Heart right ventricle (tissue), 16 donors: ENCODE measurements around the gene GC. TPM values are rescaled to one million over a fixed set of nuclear protein-coding genes. Genes with fewer than 3 reads are reported as not detected.

Source experiments
- ATAC-seq, 8 donors: fragments of 200-7000 bp; cut with Tn5 transposase; one replicate each; pipeline ENCODE4 v1.9.1; 2020; ENCODE audit warnings: mild to moderate bottlenecking in 8 of 8, moderate library complexity in 8 of 8, moderate number of reproducible peaks in 1 of 8
- DNase-seq, 2 donors: peaks; one replicate each; pipeline ENCODE4 v3.0.0-alpha.2; 2020
- H3K27ac ChIP-seq, 10 donors: fragments of 200-600 bp; sonication (generic) in 2 of 10; one replicate each; pipeline versions ENCODE4 v1.5.0 to v1.8.0; 2020 to 2022; ENCODE audit warnings: mild to moderate bottlenecking in 3 of 10
- H3K27me3 ChIP-seq, 7 donors: fragments of 200-600 bp; one replicate each; pipeline ENCODE4 v1.8.0; 2021 to 2022; ENCODE audit warnings: mild to moderate bottlenecking in 2 of 7
- H3K36me3 ChIP-seq, 9 donors: fragments of 200-600 bp; sonication (generic) in 1 of 9; one replicate each; pipeline versions ENCODE4 v1.5.0 to v1.8.0; 2020 to 2022; ENCODE audit warnings: mild to moderate bottlenecking in 2 of 9
- H3K4me1 ChIP-seq, 9 donors: fragments of 200-600 bp; sonication (generic) in 1 of 9; one replicate each; pipeline versions ENCODE4 v1.5.0 to v1.8.0; 2020 to 2022; ENCODE audit warnings: mild to moderate bottlenecking in 4 of 9
- H3K4me3 ChIP-seq, 10 donors: fragments of 200-600 bp; sonication (generic) in 2 of 10; one replicate each; pipeline versions ENCODE4 v1.5.0 to v1.8.0; 2020 to 2022; ENCODE audit warnings: mild to moderate bottlenecking in 7 of 10, moderate library complexity in 2 of 10
- H3K9me3 ChIP-seq, 11 donors: fragments of 200-600 bp in 10 of 11; sonication (generic) in 2 of 11; one replicate each; pipeline versions ENCODE4 v1.5.0 to v1.8.0; 2013 to 2022; ENCODE audit warnings: mild to moderate bottlenecking in 2 of 11, control low read depth in 1 of 11, moderate library complexity in 1 of 11
- WGBS, 2 donors: extraction: QIAGEN DNeasy Blood & Tissue Kit; methylation state at CpG; one replicate each; pipeline ENCODE4 v1.1.7; 2013; ENCODE audit warnings: inconsistent platforms in 1 of 2; 5-methylcytosine and 5-hydroxymethylcytosine counted together
- intact Hi-C, 10 donors: fragments of 100-400 bp; cut with DNase I; formaldehyde crosslinking; loops; one replicate each; pipeline versions ENCODE4 v1.11.1 to v1.14.2; 2022
- polyA plus RNA-seq, 2 donors: library from polyadenylated mRNA; stranded (reverse); fragments of 200-250 nt; gene quantifications; one replicate each; pipeline ENCODE4 v1.2.3, GENCODE V29; 2013
- total RNA-seq, 10 donors: library from RNA; stranded (reverse); fragmentation: NEBNext Ultra II Directional in 3 of 10; extraction: Animal tissue kit (Norgen Biotek cat#: 25700) in 3 of 10; gene quantifications; one replicate each; pipeline versions ENCODE4 v1.2.1 to v1.2.4, GENCODE V29; 2021 to 2023
- TF ChIP-seq, protein P1 (sequence below), 9 donors: fragments of 200-600 bp; sonication (generic) in 2 of 9; IDR thresholded peaks; one replicate each; pipeline versions ENCODE4 v1.5.0 to v1.8.0; 2021 to 2022; ENCODE audit warnings: antibody characterized with exemption in 9 of 9, mild to moderate bottlenecking in 5 of 9, moderate library complexity in 1 of 9
- donor health status: Arrhythmogenic right ventricular cardiomyopathy.
- donor health status: ischemic (EF 13 %, LVEDD 7.1; RV severe dilation, severe dysfunction).
- donor health status: healthy with polysubstance abuse.
- donor health status: DM: no; HTN: yes; CAD: no.
- donor health status: DM: no; HTN: no; CAD: no.
- donor health status: ischemic (EF 25% LVEDD 6.9; RV normal size, moderate dysfunction).
- donor health status: ischemic (EF 25% LVEDD 5.7; RV mildly dilated, moderate dysfunction).
- donor health status: healthy.
- donor health status: DM: yes; HTN: yes; CAD: no.
- donor health status: Ischemic cardiomyopathy.
- donor health status: ischemic (EF 35%, LVEDD 5.7; RV mildly dilated, moderate dysfunction).
- donor health status: nonischemic (EF 11% LVEDD 7.7; RV severe dilation, severe dysfunction).
- donor health status: DM: yes; HTN: yes; CAD: no.
- donor health status: PGD.
- donor health status: ischemic (EF 29% LVEDD 5.4; RV normal size, mild dysfunction).
- donor health status: nonischemic (EF 23%, LVEDD 6.1; RV moderate dilation, normal function).

The GC gene
- total and polyA plus RNA-seq, 12 donors: 0.20 TPM; not detected in 11

DNA sequence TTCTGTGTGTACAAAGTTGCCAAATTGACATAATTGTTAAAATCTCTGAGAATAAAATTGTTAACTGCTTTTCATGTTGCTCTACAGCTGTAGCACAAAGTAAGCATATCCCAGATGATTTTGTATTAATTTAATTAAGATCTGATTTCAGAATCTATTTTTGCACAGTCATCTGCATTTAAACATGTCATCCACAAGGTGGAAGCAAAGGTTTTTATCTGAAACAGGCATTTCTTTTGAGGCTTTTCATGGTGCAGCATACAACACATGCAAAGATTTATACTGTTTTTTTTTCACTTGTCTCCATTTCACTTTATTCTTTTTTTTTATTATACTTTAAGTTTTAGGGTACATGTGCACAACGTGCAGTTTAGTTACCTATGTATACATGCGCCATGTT lies 51.2 kb downstream of the GC start:
- intact Hi-C loops: no loop called here
- H3K27ac ChIP-seq: no peak overlapping the region
- H3K4me1 ChIP-seq: no peaks in the 10 kb centered on the region
- H3K27me3 ChIP-seq: no peaks in the 10 kb centered on the region
- ATAC-seq (no peak), DNase-seq (no peak)
- H3K36me3 ChIP-seq: no peaks in the 10 kb centered on the region
- no peak overlapping the region for H3K4me3 ChIP-seq
- TF ChIP-seq, protein P1, sequence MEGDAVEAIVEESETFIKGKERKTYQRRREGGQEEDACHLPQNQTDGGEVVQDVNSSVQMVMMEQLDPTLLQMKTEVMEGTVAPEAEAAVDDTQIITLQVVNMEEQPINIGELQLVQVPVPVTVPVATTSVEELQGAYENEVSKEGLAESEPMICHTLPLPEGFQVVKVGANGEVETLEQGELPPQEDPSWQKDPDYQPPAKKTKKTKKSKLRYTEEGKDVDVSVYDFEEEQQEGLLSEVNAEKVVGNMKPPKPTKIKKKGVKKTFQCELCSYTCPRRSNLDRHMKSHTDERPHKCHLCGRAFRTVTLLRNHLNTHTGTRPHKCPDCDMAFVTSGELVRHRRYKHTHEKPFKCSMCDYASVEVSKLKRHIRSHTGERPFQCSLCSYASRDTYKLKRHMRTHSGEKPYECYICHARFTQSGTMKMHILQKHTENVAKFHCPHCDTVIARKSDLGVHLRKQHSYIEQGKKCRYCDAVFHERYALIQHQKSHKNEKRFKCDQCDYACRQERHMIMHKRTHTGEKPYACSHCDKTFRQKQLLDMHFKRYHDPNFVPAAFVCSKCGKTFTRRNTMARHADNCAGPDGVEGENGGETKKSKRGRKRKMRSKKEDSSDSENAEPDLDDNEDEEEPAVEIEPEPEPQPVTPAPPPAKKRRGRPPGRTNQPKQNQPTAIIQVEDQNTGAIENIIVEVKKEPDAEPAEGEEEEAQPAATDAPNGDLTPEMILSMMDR (IDR thresholded peaks at IDR 0.05): peak in 6 of 9 donors; percentile 17 to 56 (median 32)
- no peaks in the 10 kb centered on the region for H3K9me3 ChIP-seq
- WGBS, 2 donors: 88 to 89% methylated on average over 2 of the region's 2 CpGs

DNA sequence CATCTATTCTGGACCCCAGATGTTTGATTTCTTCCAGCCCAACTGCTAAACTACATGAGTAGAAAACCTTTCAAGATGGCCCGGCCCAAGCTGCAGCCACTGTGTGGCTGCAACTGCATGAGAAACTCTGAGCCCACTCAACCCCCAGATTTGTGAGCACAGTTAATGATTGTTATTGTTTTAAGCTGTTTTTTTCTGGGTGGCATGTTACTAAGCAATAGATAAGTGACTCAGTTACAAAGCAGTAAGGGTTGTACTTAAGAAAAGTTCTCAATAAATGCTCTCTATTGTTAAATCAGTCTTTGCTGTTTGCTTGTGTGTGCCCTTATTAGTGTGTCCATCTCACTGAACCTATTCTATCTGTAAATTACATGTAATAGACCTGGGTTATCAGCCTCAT lies 51.8 kb downstream of the GC start:
- Histone ChIP-seq H3K4me3 (no peak overlapping the region), H3K27me3 (no peaks in the 10 kb centered on the region), H3K9me3 (no peaks in the 10 kb centered on the region), H3K36me3 (no peaks in the 10 kb centered on the region), H3K27ac (no peak overlapping the region), H3K4me1 (no peaks in the 10 kb centered on the region)
- intact Hi-C loops: no loop called here
- no peak for DNase-seq
- ATAC-seq: no peak
- TF ChIP-seq, protein P1 (IDR thresholded peaks at IDR 0.05): no peak
- WGBS, 2 donors: 75 to 84% methylated on average over 1 of the region's 1 CpG

DNA sequence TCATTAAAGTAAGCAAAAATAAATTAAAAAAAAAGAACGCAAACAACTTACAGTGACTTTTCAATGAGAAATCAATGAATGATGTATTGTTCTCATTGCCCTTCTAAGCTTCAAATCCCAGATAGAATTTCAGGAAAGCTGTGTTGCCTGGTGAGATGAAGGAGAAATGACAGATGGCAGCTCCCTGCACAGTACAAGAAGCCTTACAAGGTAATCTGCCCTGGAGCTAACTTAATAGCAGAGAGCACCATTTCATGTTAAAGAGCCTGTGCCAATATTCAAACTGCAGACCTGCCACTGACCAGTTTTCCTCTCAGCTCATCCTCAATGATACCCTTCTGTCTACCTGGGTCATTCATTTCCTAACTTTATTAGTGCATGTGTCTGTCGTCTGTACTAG lies 54.0 kb downstream of the GC start:
- 80 to 85% methylated on average over 2 of the region's 2 CpGs for WGBS, 2 donors
- Histone ChIP-seq H3K4me1 (no peaks in the 10 kb centered on the region), H3K27ac (no peak overlapping the region), H3K27me3 (no peaks in the 10 kb centered on the region), H3K4me3 (no peak overlapping the region), H3K9me3 (no peaks in the 10 kb centered on the region), H3K36me3 (no peaks in the 10 kb centered on the region)
- TF ChIP-seq, protein P1 (IDR thresholded peaks at IDR 0.05): no peak
- ATAC-seq (no peak), DNase-seq (no peak)
- intact Hi-C loops: no loop called here

DNA sequence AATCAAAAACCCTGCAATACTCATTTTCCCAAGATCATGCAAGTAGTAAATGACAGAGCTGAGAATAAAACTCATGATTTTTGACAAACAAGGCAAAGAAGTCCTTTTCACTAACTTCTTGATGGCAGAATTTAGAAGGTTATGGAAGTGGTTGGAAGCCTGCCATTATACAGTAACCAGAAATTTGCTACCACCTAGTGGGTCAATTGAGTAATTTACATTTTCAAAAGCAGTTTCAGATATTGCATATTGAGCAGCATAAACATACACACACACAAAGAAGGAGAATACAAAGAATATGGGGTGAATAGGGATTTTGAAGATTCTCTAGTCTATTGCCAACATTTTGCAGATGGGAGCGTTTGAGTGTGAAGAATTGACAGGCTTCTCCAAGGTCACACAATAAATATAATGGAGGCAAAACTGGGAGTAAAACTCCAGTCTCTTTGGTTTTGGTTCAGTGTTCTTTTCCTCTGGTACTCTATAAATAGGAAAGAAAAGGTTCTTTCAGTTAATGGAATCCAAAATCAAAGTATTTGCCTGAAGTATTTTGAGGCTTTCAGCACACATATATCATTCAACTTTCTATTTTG lies 70.2 kb downstream of the GC start:
- Histone ChIP-seq H3K4me3 (no peak overlapping the region), H3K36me3 (no peaks in the 10 kb centered on the region), H3K9me3 (no peaks in the 10 kb centered on the region), H3K4me1 (no peaks in the 10 kb centered on the region), H3K27me3 (no peaks in the 10 kb centered on the region), H3K27ac (no peak overlapping the region)
- intact Hi-C loops: loop anchor here in 6 of 10 donors (1.0 to 10.0 kb wide), 11 partner anchors 479 to 1113 kb away; no protein-coding TSS in a partner anchor
- ATAC-seq (no peak), DNase-seq (peak in 1 of 2 donors; percentile 5)
- WGBS, 2 donors: 30 to 33% methylated on average over 1 of the region's 1 CpG
- TF ChIP-seq, protein P1 (IDR thresholded peaks at IDR 0.05): peak; percentile 16 to 70 (median 56)
